GM18861 (cell line): ENCODE data around the gene CIDEC.
"Not testable (repeated sequence)": the region's sequence is repeated elsewhere in the genome, so short reads cannot be mapped to it uniquely, and the experiment has no call there.

ENCODE experiments used
- ATAC-seq: cut with Tn5 transposase; IDR thresholded peaks from one replicate; pipeline ENCODE4 v1.9.1; 2021; ENCODE audit not compliant: unreplicated experiment

Gene CIDEC

GRCh38 chr3:9878700-9879099 is 1.4 kb downstream of the CIDEC start:
- no peak for ATAC-seq

GRCh38 chr3:9876991-9877390 is 3.1 kb downstream of the CIDEC start:
- no peak for ATAC-seq

GRCh38 chr3:9876255-9876654 is 3.8 kb downstream of the CIDEC start:
- not testable (repeated sequence) for ATAC-seq

- no peak for ATAC-seq
Observed at GRCh38 chr3:9875448-9875847, 4.6 kb downstream of the CIDEC start.

GRCh38 chr3:9872067-9872466 is 8.0 kb downstream of the CIDEC start:
- not testable (repeated sequence) for ATAC-seq

- ATAC-seq, result no peak
Observed at GRCh38 chr3:9870978-9871377, 9.1 kb downstream of the CIDEC start.

- ATAC-seq, result no peak
Observed at GRCh38 chr3:9869955-9870354, 10.1 kb downstream of the CIDEC start.

- ATAC-seq, result no peak
Observed at GRCh38 chr3:9867106-9867505, 12.9 kb downstream of the CIDEC start.

- ATAC-seq, result no peak
Observed at GRCh38 chr3:9866639-9867038, 13.4 kb downstream of the CIDEC start.

- ATAC-seq, result not testable (repeated sequence)
Observed at GRCh38 chr3:9865125-9865637, 14.9 kb downstream of the CIDEC start.

GRCh38 chr3:9864200-9864927 is 15.7 kb downstream of the CIDEC start:
- ATAC-seq, result no peak

- ATAC-seq, result no peak
Observed at GRCh38 chr3:9863058-9863772, 16.8 kb downstream of the CIDEC start.

GRCh38 chr3:9862391-9863057 is 17.5 kb downstream of the CIDEC start:
- no peak for ATAC-seq

- ATAC-seq, result no peak
Observed at GRCh38 chr3:9861626-9862130, 18.4 kb downstream of the CIDEC start.

- no peak for ATAC-seq
Observed at GRCh38 chr3:9861201-9861600, 18.9 kb downstream of the CIDEC start.

- no peak for ATAC-seq
Observed at GRCh38 chr3:9859530-9860025, 20.5 kb downstream of the CIDEC start.

GRCh38 chr3:9855594-9855993 is 24.5 kb downstream of the CIDEC start:
- no peak for ATAC-seq

GRCh38 chr3:9854291-9854940 is 25.6 kb downstream of the CIDEC start:
- ATAC-seq, result not testable (repeated sequence)

- no peak for ATAC-seq
Observed at GRCh38 chr3:9852528-9852927, 27.5 kb downstream of the CIDEC start.

GRCh38 chr3:9851926-9852325 is 28.1 kb downstream of the CIDEC start:
- ATAC-seq, result not testable (repeated sequence)

- not testable (repeated sequence) for ATAC-seq
Observed at GRCh38 chr3:9851383-9851782, 28.7 kb downstream of the CIDEC start.
